ENCODE data around the gene XPO4. TPM values are rescaled to one million over a fixed set of nuclear protein-coding genes. Genes with fewer than 3 reads are reported as not detected.

The XPO4 gene
- polyA plus RNA-seq, 1 of the 3 experiments (the other 2 are of a cell fraction): 4.2 TPM

- no peak for DNase-seq
- Histone ChIP-seq H3K4me3 (ENCODE audit: low read depth in 2 of 2, low read length in 1 of 2) (no peak overlapping the region), H2AFZ (ENCODE audit: low read depth) (no peak overlapping the region), H3K4me1 (ENCODE audit: control insufficient read depth in 1 of 2, insufficient read depth in 2 of 2, low read depth in 1 of 2, low read length in 1 of 2) (peaks cover 0 to 6% of the 10 kb centered on the region in 2 experiments; a peak in 2 of 4 replicates), H3K79me2 (ENCODE audit: insufficient read depth) (no peaks in the 10 kb centered on the region; the same call in 1 of the 2 replicates), H3K9ac (no peak overlapping the region), H3K4me2 (no peak overlapping the region), H3F3A (replicated peaks; ENCODE audit: insufficient read depth) (no peaks in the 10 kb centered on the region), H3K27ac (ENCODE audit: low read depth in 2 of 2, low read length in 1 of 2) (no peak overlapping the region), H3K36me3 (replicated peaks in 1 of 2; ENCODE audit: control insufficient read depth in 1 of 2, insufficient read depth in 2 of 2, low read length in 1 of 2) (peaks cover 19 to 21% of the 10 kb centered on the region in 2 experiments), H3K9me2 (no peaks in the 10 kb centered on the region), H4K20me1 (ENCODE audit: insufficient read depth) (no peaks in the 10 kb centered on the region), H3K27me3 (ENCODE audit: insufficient read depth) (no peaks in the 10 kb centered on the region), H3K9me3 (no peaks in the 10 kb centered on the region)
- WGBS (ENCODE audit: low lambda C conversion rate): 70% methylated on average over 1 of the region's 1 CpG
- CTCF ChIA-PET: no interaction called here
- POLR2A ChIA-PET: no interaction called here
- TF ChIP-seq EZH2phosphoT487 (IDR thresholded peaks at IDR 0.05; ENCODE audit: borderline replicate concordance, low read depth): no peak
- TF ChIP-seq, protein P1, sequence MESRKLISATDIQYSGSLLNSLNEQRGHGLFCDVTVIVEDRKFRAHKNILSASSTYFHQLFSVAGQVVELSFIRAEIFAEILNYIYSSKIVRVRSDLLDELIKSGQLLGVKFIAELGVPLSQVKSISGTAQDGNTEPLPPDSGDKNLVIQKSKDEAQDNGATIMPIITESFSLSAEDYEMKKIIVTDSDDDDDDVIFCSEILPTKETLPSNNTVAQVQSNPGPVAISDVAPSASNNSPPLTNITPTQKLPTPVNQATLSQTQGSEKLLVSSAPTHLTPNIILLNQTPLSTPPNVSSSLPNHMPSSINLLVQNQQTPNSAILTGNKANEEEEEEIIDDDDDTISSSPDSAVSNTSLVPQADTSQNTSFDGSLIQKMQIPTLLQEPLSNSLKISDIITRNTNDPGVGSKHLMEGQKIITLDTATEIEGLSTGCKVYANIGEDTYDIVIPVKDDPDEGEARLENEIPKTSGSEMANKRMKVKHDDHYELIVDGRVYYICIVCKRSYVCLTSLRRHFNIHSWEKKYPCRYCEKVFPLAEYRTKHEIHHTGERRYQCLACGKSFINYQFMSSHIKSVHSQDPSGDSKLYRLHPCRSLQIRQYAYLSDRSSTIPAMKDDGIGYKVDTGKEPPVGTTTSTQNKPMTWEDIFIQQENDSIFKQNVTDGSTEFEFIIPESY (IDR thresholded peaks at IDR 0.05; ENCODE audit: borderline replicate concordance, low read depth): no peak
- TF ChIP-seq RFX5 (IDR thresholded peaks at IDR 0.05; ENCODE audit: low read length): no peak
- TF ChIP-seq MXI1 (IDR thresholded peaks at IDR 0.05; ENCODE audit: low read depth, low read length): no peak
- no peak for TF ChIP-seq TCF12 (IDR thresholded peaks at IDR 0.05)
- TF ChIP-seq, protein P2, sequence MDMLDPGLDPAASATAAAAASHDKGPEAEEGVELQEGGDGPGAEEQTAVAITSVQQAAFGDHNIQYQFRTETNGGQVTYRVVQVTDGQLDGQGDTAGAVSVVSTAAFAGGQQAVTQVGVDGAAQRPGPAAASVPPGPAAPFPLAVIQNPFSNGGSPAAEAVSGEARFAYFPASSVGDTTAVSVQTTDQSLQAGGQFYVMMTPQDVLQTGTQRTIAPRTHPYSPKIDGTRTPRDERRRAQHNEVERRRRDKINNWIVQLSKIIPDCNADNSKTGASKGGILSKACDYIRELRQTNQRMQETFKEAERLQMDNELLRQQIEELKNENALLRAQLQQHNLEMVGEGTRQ (IDR thresholded peaks at IDR 0.05; ENCODE audit: borderline replicate concordance, low read depth, low read length): no peak
Observed at GRCh38 chr13:20778311-20778710, 124.2 kb downstream of the XPO4 start.

DNA sequence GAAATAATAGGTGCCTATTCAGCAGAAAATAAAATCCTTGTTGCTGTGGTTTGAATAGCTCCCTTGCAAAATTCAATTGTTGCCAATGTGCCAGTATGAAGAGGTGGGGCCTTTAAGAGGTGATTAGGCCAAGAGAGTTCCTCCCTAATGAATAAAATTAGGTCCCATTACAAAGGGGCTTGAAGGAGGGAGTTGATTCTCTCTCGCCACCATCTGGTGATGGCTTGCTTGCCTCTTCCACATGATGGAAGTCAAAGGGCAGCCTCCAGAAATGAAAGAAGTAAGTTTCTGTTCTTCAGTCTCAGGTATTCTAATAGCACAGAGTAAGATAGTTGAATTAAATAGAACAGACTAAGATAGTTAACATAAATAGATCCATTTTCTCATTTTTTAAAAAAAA, 125.8 kb downstream of the XPO4 start:
- Histone ChIP-seq H3K9ac (no peak overlapping the region), H3K27me3 (ENCODE audit: insufficient read depth) (no peaks in the 10 kb centered on the region), H3K79me2 (ENCODE audit: insufficient read depth) (no peaks in the 10 kb centered on the region; the same call in 1 of the 2 replicates), H2AFZ (ENCODE audit: low read depth) (no peak overlapping the region), H3F3A (replicated peaks; ENCODE audit: insufficient read depth) (no peaks in the 10 kb centered on the region), H3K9me2 (no peaks in the 10 kb centered on the region), H4K20me1 (ENCODE audit: insufficient read depth) (no peaks in the 10 kb centered on the region), H3K27ac (ENCODE audit: low read depth in 2 of 2, low read length in 1 of 2) (no peak overlapping the region), H3K4me1 (ENCODE audit: control insufficient read depth in 1 of 2, insufficient read depth in 2 of 2, low read depth in 1 of 2, low read length in 1 of 2) (peaks cover 0 to 11% of the 10 kb centered on the region in 2 experiments; a peak in 2 of 4 replicates), H3K36me3 (replicated peaks in 1 of 2; ENCODE audit: control insufficient read depth in 1 of 2, insufficient read depth in 2 of 2, low read length in 1 of 2) (peaks cover 7 to 16% of the 10 kb centered on the region in 2 experiments), H3K4me3 (ENCODE audit: low read depth in 2 of 2, low read length in 1 of 2) (no peak overlapping the region), H3K9me3 (no peaks in the 10 kb centered on the region), H3K4me2 (no peak overlapping the region)
- POLR2A ChIA-PET: no interaction called here
- CTCF ChIA-PET: no interaction called here
- no peak for DNase-seq
- 100% methylated on average over 1 of the region's 1 CpG for WGBS (ENCODE audit: low lambda C conversion rate)
- TF ChIP-seq, protein P3, sequence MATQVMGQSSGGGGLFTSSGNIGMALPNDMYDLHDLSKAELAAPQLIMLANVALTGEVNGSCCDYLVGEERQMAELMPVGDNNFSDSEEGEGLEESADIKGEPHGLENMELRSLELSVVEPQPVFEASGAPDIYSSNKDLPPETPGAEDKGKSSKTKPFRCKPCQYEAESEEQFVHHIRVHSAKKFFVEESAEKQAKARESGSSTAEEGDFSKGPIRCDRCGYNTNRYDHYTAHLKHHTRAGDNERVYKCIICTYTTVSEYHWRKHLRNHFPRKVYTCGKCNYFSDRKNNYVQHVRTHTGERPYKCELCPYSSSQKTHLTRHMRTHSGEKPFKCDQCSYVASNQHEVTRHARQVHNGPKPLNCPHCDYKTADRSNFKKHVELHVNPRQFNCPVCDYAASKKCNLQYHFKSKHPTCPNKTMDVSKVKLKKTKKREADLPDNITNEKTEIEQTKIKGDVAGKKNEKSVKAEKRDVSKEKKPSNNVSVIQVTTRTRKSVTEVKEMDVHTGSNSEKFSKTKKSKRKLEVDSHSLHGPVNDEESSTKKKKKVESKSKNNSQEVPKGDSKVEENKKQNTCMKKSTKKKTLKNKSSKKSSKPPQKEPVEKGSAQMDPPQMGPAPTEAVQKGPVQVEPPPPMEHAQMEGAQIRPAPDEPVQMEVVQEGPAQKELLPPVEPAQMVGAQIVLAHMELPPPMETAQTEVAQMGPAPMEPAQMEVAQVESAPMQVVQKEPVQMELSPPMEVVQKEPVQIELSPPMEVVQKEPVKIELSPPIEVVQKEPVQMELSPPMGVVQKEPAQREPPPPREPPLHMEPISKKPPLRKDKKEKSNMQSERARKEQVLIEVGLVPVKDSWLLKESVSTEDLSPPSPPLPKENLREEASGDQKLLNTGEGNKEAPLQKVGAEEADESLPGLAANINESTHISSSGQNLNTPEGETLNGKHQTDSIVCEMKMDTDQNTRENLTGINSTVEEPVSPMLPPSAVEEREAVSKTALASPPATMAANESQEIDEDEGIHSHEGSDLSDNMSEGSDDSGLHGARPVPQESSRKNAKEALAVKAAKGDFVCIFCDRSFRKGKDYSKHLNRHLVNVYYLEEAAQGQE (IDR thresholded peaks at IDR 0.05; ENCODE audit: low read depth, low read length): no peak
- TF ChIP-seq SIN3A (IDR thresholded peaks at IDR 0.05; ENCODE audit: borderline replicate concordance, low read depth, low read length): no peak
- TF ChIP-seq, protein P4, sequence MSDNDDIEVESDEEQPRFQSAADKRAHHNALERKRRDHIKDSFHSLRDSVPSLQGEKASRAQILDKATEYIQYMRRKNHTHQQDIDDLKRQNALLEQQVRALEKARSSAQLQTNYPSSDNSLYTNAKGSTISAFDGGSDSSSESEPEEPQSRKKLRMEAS (IDR thresholded peaks at IDR 0.05; ENCODE audit: low read depth): no peak
- TF ChIP-seq TCF12 (IDR thresholded peaks at IDR 0.05): no peak
- no peak for TF ChIP-seq ELF1 (IDR thresholded peaks at IDR 0.05)
- no peak for TF ChIP-seq GABPA (IDR thresholded peaks at IDR 0.05; ENCODE audit: low read depth)
- no peak for TF ChIP-seq EP300 (IDR thresholded peaks at IDR 0.05; ENCODE audit: borderline replicate concordance in 1 of 2, low read depth in 1 of 2, low read length in 1 of 2)
- TF ChIP-seq FOSL2 (IDR thresholded peaks at IDR 0.05; ENCODE audit: borderline replicate concordance, low read depth): no peak
- no peak for TF ChIP-seq FOXM1 (IDR thresholded peaks at IDR 0.05; ENCODE audit: low read depth)
- TF ChIP-seq, protein P5, sequence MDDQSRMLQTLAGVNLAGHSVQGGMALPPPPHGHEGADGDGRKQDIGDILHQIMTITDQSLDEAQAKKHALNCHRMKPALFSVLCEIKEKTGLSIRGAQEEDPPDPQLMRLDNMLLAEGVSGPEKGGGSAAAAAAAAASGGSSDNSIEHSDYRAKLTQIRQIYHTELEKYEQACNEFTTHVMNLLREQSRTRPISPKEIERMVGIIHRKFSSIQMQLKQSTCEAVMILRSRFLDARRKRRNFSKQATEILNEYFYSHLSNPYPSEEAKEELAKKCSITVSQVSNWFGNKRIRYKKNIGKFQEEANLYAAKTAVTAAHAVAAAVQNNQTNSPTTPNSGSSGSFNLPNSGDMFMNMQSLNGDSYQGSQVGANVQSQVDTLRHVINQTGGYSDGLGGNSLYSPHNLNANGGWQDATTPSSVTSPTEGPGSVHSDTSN (IDR thresholded peaks at IDR 0.05): no peak
- TF ChIP-seq, protein P1 (IDR thresholded peaks at IDR 0.05; ENCODE audit: borderline replicate concordance, low read depth): no peak
- no peak for TF ChIP-seq NFIC (IDR thresholded peaks at IDR 0.05; ENCODE audit: borderline replicate concordance)
- no peak for TF ChIP-seq GATA2 (CRISPR knock-in tag; IDR thresholded peaks at IDR 0.05)
